Gastrocnemius medialis (tissue), 4 donors: Measurements from ENCODE around the gene ACTN4.

ENCODE experiments used
- POLR2A ChIP-seq, 2 donors: fragments of 450-650 bp; IDR thresholded peaks; one replicate each; pipeline ENCODE4 v1.6.1; 2017; ENCODE audit warnings: antibody characterized with exemption in 2 of 2, mild to moderate bottlenecking in 2 of 2, moderate library complexity in 2 of 2
- TF ChIP-seq, protein P1 (sequence below), 5 experiments: fragments of 450-650 bp in 3 of 5; fragments of 200-600 bp in 2 of 5; sonication (generic) in 2 of 5; IDR thresholded peaks in 4 of 5; conservative IDR thresholded peaks in 1 of 5; 1 replicate in 4 of 5; 2 replicates in 1 of 5; pipeline ENCODE4 v1.5.1; 2016 to 2019; ENCODE audit warnings: antibody characterized with exemption in 5 of 5, mild to moderate bottlenecking in 3 of 5, moderate library complexity in 3 of 5

- TF ChIP-seq, protein P1, sequence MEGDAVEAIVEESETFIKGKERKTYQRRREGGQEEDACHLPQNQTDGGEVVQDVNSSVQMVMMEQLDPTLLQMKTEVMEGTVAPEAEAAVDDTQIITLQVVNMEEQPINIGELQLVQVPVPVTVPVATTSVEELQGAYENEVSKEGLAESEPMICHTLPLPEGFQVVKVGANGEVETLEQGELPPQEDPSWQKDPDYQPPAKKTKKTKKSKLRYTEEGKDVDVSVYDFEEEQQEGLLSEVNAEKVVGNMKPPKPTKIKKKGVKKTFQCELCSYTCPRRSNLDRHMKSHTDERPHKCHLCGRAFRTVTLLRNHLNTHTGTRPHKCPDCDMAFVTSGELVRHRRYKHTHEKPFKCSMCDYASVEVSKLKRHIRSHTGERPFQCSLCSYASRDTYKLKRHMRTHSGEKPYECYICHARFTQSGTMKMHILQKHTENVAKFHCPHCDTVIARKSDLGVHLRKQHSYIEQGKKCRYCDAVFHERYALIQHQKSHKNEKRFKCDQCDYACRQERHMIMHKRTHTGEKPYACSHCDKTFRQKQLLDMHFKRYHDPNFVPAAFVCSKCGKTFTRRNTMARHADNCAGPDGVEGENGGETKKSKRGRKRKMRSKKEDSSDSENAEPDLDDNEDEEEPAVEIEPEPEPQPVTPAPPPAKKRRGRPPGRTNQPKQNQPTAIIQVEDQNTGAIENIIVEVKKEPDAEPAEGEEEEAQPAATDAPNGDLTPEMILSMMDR (IDR thresholded peaks at IDR 0.05 in 4 of 5, conservative IDR thresholded peaks at IDR 0.05 in 1 of 5): no peak
- TF ChIP-seq POLR2A (IDR thresholded peaks at IDR 0.05): no peak
Observed at GRCh38 chr19:38629568-38629967, 17.9 kb upstream of the ACTN4 start.
